SW 1271 (cell line): ENCODE results near the gene PRR33.

Source experiments
- DNase-seq, 2 experiments: peaks; one replicate each; lab custom pipeline; 2025; lab: John Stamatoyannopoulos, UW

PRR33 gene

GRCh38 chr11:1847006-1847735, 44.5 kb downstream of the PRR33 start:
- no peak for DNase-seq

- DNase-seq, result no peak
Observed at GRCh38 chr11:1846453-1846932, 45.2 kb downstream of the PRR33 start.

- DNase-seq, result no peak
Observed at GRCh38 chr11:1845561-1846452, 45.9 kb downstream of the PRR33 start.

GRCh38 chr11:1845095-1845429, 46.6 kb downstream of the PRR33 start:
- DNase-seq, result no peak

GRCh38 chr11:1844221-1845094, 47.2 kb downstream of the PRR33 start:
- no peak for DNase-seq

- DNase-seq, result no peak
Observed at GRCh38 chr11:1843796-1844195, 47.9 kb downstream of the PRR33 start.

- DNase-seq, result no peak
Observed at GRCh38 chr11:1843098-1843473, 48.6 kb downstream of the PRR33 start.

- no peak for DNase-seq
Observed at GRCh38 chr11:1842149-1843097, 49.3 kb downstream of the PRR33 start.

GRCh38 chr11:1841511-1842148, 50.1 kb downstream of the PRR33 start:
- no peak for DNase-seq

GRCh38 chr11:1840780-1841480, 50.8 kb downstream of the PRR33 start:
- DNase-seq, result no peak

GRCh38 chr11:1839924-1840779, 51.5 kb downstream of the PRR33 start:
- DNase-seq, result no peak

- DNase-seq, result no peak
Observed at GRCh38 chr11:1839204-1839923, 52.3 kb downstream of the PRR33 start.

GRCh38 chr11:1838426-1839144, 53.1 kb downstream of the PRR33 start, which contains the start of gene TNNI2:
Gene TNNI2, plus strand, starts transcription at chr11:1838981. Its CDS starts 716 bp downstream, at chr11:1839697.
- DNase-seq, result no peak
